H1 (cell line): ENCODE data around the gene TIGD2.

ENCODE experiments used
- CTCF ChIP-seq, 3 experiments: IDR thresholded peaks; 1 replicate in 2 of 3; 2 replicates in 1 of 3; pipeline versions ENCODE4 v1.5.1 to v1.6.1; 2011; ENCODE audit warnings: low read length in 3 of 3, mild to moderate bottlenecking in 3 of 3, inconsistent platforms in 2 of 3, low read depth in 1 of 3, moderate library complexity in 1 of 3; ENCODE audit not compliant: insufficient read depth in 1 of 3; ENCODE audit errors: control extremely low read depth in 1 of 3
- EZH2 ChIP-seq: fragments of 200-600 bp; sonication (generic); IDR thresholded peaks from 2 replicates; pipeline ENCODE4 v1.7.1; 2012; ENCODE audit warnings: low read depth, mild to moderate bottlenecking, moderate library complexity, low read length, inconsistent platforms; ENCODE audit not compliant: severe bottlenecking
- GABPA ChIP-seq: IDR thresholded peaks from 2 replicates; pipeline ENCODE4 v1.6.1; 2011; ENCODE audit warnings: mild to moderate bottlenecking, low read length, moderate library complexity, borderline replicate concordance; ENCODE audit not compliant: insufficient read depth
- POLR2A ChIP-seq, 2 experiments: IDR thresholded peaks; 1 replicate in 1 of 2; 2 replicates in 1 of 2; pipeline ENCODE4 v1.6.1; 2011; ENCODE audit warnings: low read depth in 2 of 2, low read length in 2 of 2, mild to moderate bottlenecking in 2 of 2; ENCODE audit errors: control extremely low read depth in 1 of 2
- RBBP5 ChIP-seq: IDR thresholded peaks from 2 replicates; pipeline ENCODE4 v1.7.1; 2012; ENCODE audit warnings: low read depth, mild to moderate bottlenecking, inconsistent platforms, low read length, moderate library complexity, borderline replicate concordance
- RNF2 ChIP-seq: fragments of 200-900, 300-1000 bp; sonication (generic); IDR thresholded peaks from 2 replicates; pipeline ENCODE4 v1.7.1; 2016; ENCODE audit warnings: borderline replicate concordance, low read depth, mild to moderate bottlenecking, antibody characterized with exemption, low read length; ENCODE audit not compliant: poor library complexity, severe bottlenecking; ENCODE audit errors: missing control alignments
- SIN3A ChIP-seq, 2 experiments: IDR thresholded peaks in 1 of 2; conservative IDR thresholded peaks in 1 of 2; 2 replicates each; pipeline ENCODE4 v1.6.1; 2011 to 2012; ENCODE audit warnings: low read length in 2 of 2, improper control_type of control experiment in 1 of 2, low read depth in 1 of 2, mild to moderate bottlenecking in 1 of 2
- SP2 ChIP-seq: IDR thresholded peaks from 2 replicates; pipeline ENCODE4 v1.6.1; 2012; ENCODE audit warnings: mild to moderate bottlenecking, low read length, inconsistent platforms
- SUZ12 ChIP-seq: fragments of 200-600 bp; sonication (generic); IDR thresholded peaks from 2 replicates; pipeline ENCODE4 v1.6.1; 2012; ENCODE audit warnings: mild to moderate bottlenecking, inconsistent platforms, low read length, moderate library complexity, mixed read lengths
- USF2 ChIP-seq: IDR thresholded peaks from 2 replicates; pipeline ENCODE4 v1.6.1; 2011; ENCODE audit warnings: low read length, improper control_type of control experiment

- no peak for TF ChIP-seq SIN3A (conservative IDR thresholded peaks at IDR 0.05 in 1 of 2, IDR thresholded peaks at IDR 0.05 in 1 of 2; ENCODE audit: low read depth in 1 of 2, low read length in 2 of 2)
- no peak for TF ChIP-seq EZH2
- TF ChIP-seq CTCF (IDR thresholded peaks at IDR 0.05; ENCODE audit: control extremely low read depth in 1 of 3, insufficient read depth in 1 of 3, low read depth in 1 of 3, low read length in 3 of 3) = no peak
- TF ChIP-seq SUZ12 = no peak
- TF ChIP-seq RBBP5 = no peak
- no peak for TF ChIP-seq POLR2A (IDR thresholded peaks at IDR 0.05; ENCODE audit: control extremely low read depth in 1 of 2, low read depth in 2 of 2, low read length in 2 of 2)
- TF ChIP-seq SP2 = no peak
- TF ChIP-seq RNF2 = no peak
- TF ChIP-seq GABPA = no peak
- TF ChIP-seq USF2 = no peak
Measured at GRCh38 chr4:89111833-89112563, 665 bp downstream of the TIGD2 start.
